NOMO-1 treated with DMSO at 0.1 percent for 48 hours (cell line): ENCODE measurements around the gene CYP2W1.
"Not testable (repeated sequence)": the region's sequence is repeated elsewhere in the genome, so short reads cannot be mapped to it uniquely, and the experiment has no call there.

ENCODE experiments used
- DNase-seq: peaks from one replicate; lab custom pipeline; 2025; ENCODE audit not compliant: unreplicated experiment; lab: John Stamatoyannopoulos, UW

CYP2W1 gene

DNA sequence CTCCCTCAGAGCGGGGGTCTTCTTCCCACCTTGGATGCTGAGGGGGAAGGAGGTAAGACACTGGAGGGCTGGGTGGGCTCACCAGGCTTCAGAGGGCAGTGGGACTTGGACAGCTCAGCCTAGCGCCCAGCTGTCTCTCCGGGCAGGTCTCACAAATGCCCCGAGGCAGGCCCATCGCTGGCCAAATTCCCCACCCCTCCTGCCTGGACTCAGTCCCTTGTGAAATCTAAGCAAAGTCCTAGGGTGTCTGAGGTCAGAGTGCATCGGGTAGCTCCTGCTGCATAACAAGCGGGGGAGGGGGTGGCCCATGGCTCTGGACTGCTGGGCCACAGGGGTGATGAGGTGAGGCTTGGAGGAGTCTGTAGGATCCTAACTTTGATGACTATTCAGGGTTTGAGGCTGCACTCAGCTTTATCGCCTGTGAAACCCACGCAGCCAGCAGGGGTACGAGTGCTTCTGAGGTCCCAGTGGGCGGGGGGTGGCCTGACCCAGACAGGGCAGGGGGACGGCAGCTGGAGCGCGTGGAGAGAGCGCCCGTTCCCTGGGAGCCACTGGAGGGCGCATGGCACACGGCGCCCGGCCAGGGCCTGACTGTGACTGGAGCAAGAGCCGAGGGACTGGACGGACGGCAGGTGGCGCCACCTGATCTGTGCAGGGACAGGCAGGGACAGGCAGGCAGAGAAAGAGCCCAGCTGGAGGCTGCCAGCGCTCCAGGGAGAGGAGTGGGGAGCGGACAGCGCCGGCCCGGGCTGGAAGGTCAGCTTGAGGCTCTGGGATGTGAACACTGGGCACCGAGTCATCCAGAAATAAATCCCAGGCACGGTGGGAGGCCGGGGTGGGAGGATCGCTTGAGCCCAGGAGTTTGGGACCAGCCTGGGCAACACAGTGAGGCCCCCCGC lies 10.0 kb downstream of the CYP2W1 start:
- peak; percentile 96 for DNase-seq

DNA sequence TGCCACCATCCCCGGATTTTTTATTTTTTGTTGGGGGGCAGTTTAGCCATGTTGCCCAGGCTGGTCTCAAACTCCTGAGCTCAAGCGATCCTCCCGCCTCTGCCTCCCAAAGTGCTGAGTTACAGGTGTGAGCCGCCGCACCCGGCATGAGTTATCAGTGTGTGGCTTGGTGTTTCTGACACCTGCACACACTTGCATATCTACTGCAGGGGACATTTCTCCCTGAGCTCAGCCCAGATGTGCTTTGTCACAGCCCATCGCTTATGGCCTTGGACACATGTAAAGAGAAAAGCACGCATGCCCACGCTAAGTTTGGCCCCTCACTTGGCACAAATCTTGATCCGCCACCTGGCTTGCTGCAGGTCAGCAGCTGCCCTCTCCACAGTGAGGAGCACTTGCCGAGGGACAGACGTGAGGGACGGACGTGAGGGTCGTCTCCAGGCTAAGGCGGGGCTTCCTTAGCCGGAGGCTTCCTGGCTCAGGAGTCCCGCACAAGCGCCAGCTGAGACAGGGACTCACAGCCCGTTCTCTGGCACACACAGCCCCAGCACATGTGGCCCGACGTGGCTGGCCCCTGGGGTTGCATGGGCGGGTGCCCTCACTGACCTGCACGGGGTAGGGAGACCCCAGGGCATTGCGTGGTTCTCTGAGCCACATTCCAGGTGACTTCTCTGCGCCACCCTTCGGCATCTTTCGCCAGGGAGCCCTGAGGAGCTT lies 11.8 kb downstream of the CYP2W1 start:
- DNase-seq: no peak

DNA sequence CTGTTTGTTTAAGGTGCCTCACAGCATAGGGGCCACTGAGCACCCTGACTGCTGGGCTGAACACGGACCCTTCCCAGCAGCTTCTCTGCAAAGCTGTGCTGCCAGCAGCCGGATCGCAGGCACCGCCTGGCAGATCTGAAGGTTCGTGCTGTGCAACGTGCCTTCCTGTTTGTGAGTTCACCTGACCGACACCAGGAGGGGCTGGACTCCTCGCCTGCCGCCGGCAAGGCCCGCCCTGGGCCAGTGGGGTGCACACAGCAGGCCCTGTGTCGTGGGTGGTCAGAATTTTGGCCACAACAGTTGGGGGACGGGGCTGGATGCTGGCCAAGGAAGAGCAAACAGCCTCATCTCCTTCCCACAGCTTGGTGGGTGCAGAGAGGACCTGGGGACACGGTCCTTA lies 12.6 kb downstream of the CYP2W1 start:
- DNase-seq: no peak

DNA sequence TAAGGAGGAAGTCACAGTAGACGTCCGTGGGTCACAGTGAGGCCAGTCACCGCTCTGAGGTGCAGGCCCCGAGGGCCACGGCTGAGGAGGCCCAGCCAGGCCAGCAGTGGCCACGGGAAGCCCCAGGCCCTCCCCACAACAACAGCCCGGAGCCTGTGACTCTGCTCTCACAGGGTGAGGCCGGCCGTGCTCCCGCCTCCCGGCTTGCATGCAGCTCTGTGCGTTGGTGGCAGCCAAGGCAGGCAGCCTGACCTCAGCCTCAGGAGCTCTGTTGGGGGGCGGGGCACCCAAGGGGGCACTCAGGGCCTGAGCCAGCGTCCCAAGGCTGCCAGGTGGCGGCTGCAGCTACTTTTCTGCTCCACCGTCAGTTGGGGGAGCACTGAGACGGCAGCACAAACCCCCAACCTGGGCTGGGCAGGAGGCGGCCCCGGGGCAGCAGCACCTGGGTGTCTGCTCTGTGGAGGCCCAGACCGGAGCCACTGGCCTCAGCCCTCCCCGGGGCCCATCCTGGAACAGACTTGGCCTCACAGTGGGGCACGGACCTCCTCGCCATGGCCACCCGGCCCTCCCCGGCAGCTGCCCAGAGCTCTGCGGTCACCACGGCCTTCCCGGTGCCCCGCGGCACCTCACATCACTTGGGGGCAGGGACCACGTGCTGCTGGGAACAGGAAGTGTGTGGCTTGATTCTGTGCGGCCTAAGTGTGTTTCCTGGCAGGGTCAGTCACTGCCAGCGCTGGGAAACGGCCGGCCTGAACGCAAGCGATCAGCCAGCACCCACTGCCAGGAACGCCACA lies 13.3 kb downstream of the CYP2W1 start:
- no peak for DNase-seq

DNA sequence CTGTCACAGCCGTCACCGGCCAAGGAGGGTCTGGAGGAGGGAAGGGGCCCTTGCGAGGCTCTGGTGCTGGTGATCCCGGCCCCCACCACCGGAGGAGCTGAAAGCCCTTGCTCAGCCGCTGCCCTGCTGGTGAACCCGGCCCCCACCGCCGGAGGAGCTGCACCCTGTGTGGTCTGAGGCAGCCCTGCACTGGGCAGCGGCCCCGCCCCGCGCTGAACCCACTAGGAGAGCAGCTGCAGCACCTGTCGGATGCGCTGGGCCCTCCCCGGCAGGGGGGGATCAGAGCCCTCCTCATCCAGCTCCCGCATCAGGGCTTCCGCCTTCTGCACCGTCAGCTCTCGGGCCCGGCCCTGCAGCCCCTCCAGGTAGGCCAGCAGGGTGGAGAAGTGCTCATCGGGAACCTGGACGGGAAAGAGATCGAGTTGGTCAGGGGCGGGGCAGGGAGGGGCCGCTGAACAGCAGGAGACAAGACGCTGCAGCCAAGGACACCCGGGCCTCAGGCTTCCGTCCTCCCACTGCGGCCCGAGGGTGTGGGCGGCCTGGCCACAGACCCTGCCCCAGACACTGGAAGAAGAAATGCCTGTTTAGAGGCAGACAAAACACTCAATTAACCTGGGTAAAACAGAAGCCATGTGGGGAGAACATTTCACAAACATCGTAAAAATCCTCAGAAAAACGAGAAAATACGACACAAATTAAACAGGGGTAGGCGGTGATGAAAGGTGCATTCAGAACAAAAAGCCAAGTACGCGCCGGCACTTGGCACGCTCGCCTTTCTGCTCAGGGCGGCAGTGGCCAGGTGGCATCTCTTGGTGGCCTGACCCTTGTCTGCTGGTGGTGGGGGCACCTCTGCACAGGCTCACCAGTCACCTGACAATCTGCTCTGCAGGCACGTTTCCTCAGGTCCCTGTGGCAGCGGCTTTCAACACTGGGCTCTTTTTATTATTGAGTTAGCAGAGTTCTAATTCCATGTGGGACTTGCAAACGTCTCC lies 14.7 kb downstream of the CYP2W1 start:
- DNase-seq: no peak

DNA sequence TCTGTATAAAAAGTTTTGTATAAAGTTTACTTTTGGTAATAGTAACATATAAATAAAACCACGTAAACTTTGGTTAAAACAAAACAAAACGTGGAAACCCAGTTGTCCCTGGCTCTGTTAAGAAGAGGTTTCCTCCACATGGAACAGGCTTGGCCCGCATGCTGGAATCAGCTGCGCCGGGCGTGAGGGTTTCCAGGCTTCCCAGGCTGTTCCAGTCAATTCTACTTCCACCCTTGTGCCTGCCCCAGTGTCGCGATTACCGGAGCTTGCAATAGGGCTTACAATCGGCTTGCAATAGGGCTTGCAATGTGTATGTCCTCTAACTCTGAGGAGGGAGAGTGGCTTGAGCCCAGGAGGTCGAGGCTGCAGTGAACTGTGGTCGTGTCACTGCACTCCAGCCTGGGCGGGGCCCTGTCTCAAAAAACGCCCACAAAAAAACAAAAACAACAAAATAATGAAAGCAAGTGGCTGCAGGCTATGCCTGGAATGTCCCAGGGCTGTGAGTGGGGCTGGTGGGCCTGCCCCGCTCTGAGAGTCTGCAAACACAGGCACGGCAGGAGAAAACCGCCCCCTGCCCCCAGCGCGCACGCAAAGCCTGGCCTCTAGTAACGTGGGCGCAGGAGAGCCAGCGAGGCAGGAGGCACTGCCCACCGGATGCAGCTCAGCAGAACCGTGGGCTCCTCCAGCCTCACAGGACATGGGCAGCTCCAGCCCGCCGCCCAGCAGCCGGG lies 16.3 kb downstream of the CYP2W1 start:
- no peak for DNase-seq

DNA sequence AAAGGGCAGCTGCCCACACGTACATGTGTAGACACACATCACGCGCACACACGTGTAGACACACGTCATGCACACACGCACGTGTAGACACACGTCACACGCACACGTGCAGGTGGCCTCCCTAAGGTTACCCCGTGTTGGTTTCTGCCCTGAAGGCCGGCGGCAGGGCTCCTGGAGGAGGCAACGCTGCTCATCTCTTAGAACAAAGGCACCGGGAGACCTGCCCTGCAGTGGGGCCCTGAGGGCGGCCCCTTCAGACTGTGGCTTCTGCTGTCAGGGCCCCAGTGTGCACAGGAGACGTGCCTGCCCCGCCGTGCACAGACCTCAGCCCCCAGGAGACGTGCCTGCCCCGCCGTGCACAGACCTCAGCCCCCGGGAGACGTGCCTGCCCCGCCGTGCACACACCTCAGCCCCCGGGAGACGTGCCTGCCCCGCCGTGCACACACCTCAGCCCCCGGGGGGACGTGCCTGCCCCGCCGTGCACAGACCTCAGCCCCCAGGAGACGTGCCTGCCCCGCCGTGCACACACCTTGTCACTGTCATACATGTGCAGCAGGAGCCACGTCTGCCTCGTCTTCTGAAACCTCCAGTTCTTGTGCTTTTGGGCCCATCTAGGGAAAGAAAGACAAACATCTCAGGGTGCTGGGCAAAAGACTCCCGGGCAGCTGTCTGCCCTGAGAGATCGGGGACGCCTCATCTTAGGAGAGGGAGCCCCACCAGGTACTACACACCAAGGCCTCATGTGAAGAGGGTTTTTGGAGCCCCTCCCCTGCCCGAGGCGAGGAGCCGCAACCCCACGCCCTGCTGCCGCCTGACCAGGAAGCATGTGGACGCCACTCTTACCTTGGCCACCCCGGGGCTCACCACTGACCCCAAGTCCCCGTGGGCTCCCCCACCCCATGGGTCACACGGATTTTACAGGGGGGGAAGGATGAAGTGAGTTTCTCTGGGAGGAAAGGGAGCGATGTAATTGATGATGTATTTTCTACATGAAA lies 17.3 kb downstream of the CYP2W1 start:
- DNase-seq: no peak

DNA sequence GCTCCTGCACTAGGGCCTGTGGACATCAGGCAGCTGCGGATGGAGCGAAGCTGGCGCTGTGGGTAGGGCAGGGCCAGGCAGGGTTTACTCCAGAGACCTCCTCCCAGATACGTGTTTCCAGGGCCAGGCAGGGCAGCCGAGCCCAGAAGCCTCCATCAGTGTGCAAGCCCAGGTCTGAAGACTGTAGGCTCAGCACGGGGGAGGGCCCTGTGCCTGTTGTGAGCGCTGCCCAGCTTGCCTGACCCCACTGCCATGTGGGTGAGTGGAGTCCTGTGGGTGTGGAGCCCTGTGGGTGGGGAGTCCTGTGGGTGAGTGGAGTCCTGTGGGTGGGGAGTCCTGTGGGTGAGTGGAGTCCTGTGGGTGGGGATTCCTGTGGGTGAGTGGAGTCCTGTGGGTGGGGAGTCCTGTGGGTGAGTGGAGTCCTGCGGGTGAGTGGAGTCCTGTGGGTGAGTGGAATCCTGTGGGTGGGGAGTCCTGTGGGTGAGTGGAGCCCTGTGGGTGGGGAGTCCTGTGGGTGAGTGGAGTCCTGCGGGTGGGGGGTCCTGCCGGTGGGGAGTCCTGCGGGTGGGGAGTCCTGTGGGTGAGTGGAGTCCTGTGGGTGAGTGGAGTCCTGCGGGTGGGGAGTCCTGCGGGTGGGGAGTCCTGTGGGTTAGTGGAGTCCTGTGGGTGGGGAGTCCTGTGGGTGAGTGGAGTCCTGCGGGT lies 18.2 kb downstream of the CYP2W1 start:
- DNase-seq: not testable (repeated sequence)

DNA sequence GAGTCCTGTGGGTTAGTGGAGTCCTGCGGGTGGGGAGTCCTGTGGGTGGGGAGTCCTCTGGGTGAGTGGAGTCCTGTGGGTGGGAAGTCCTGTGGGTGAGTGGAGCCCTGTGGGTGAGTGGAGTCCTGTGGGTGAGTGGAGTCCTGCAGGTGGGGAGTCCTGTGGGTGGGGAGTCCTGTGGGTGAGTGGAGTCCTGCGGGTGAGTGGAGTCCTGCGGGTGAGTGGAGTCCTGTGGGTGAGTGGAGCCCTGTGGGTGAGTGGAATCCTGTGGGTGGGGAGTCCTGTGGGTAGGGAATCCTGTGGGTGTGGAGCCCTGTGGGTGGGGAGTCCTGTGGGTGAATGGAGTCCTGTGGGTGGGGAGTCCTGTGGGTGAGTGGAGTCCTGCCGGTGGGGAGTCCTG lies 19.0 kb downstream of the CYP2W1 start:
- DNase-seq: not testable (repeated sequence)

DNA sequence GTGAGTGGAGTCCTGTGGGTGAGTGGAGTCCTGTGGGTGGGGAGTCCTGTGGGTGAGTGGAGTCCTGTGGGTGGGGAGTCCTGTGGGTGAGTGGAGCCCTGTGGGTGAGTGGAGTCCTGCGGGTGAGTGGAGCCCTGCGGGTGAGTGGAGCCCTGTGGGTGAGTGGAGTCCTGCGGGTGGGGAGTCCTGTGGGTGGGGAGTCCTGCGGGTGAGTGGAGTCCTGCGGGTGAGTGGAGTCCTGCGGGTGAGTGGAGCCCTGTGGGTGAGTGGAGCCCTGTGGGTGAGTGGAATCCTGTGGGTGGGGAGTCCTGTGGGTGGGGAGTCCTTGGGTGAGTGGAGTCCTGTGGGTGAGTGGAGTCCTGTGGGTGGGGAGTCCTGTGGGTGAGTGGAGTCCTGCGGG lies 19.5 kb downstream of the CYP2W1 start:
- DNase-seq: not testable (repeated sequence)

DNA sequence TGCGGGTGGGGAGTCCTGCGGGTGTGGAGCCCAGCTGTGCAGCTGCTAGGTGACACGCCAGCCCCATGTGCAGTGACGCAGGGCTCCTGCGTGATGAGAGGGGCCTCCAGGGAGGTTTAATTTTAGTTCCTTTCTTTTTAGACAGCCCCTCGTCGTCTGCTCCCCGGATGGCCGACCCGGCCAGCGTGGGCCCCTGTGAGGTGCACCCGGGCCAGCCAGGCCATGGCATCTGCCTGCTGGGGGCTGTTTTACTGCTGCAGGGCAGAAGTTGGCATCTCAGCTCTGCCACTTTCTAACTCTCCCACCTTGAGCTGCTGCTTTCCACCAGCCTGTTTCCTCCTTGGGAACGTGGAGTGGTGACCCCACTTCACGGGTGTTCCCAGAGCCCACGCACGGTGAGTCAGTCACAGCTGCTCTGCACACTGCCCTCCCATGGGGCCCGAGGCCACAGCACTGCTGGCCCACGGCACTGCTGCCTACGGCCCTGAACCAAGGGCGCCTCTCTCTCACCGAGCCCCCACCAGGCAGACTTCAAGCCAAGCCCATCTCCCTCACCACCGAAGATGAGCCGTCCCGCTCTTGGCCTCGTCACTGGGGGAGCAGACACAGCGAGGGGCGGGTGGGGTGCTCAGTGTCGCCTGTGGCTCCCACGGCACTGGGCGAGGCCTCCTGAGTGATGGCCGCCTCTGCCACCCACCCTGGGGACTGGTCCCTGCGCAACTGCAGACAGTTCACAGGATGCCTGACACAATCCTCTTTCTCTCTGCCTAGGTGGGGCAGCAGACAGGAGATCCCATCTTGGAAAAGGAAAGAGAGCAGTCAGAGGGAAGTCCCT lies 21.3 kb downstream of the CYP2W1 start:
- DNase-seq: no peak

DNA sequence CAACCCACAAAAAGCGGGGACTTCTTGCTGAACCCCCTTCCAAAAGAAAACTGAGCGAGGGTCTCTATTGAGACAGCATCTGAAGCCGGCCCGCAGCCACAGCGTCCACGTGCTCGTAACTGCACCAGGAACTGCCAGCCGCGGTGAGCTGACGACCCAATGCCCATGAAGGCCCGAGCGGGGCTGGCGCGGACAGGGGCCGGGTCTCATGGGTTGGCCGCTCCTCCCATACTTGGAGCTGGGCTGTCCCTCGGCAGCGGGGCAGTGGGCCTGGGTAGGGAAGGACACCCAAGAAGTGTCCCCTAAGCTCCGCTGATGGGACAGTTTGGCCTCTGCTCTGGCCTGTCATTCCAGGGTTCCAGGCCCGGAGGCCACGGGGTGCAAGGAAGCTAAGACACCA lies 22.3 kb downstream of the CYP2W1 start:
- DNase-seq: no peak

DNA sequence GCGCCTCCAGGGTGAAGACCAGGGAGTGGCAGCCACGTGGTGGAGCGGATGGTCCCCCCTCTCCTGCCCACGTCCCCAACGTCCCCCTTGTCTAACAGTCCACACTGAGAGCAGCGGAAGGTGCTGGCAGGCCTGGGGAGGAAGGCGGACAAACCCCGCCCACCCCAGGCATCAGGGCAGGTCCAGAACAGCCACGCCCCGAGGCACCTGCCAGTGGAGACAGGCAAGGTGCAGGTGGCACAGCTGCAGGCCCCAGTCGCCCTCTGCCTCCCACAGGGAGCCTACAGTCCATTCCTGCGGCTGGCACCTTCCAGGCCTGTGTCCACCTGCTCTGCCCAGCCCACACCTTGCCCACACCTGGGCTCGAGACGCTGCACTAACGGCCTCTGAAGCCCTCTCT lies 24.9 kb downstream of the CYP2W1 start:
- no peak for DNase-seq

DNA sequence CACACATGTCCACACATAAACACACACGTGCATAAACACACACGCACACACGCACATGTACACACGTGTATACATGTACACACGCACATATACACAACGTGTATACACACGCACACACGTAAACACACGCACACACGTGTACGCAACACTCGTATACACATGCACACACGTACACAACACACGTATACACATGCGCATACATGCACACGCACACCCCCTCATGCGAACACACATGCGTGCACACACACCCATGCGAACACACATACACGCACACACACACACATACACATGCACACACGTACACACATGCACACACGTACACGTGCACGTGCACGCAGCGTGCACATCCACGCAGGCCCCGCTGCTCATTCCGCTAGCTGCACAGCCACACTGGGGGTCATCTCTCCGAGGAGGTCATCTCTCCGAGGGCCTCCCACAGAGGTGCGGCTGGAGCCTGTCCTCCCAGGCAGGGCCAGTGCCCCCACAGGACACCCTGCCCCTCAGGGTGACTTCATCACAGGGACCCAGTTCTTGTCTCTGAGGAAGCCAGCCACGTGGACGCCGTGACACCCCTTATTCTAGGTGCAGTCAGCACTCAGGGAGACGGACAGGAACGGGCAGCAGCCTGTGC lies 25.9 kb downstream of the CYP2W1 start:
- DNase-seq: no peak

DNA sequence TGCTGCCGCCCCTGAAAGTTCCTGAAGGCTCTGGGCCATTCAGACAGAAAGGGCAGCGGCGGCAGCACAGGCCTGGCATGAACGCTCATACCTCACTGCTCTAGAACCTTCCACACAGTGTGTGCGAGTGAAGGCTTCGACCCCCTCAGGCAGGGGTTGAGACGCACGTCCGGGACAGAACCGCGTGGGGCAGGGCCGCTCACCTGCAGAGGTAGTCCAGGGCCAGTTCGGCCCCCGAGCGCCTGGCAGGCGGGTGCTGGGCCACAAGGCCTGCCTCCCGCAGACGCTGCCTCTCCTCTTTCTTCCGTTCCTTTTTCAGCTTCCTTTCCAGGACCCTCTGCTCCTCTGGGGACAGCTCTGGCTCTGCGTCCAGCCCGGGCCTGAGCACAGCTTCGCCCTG lies 26.8 kb downstream of the CYP2W1 start:
- no peak for DNase-seq

DNA sequence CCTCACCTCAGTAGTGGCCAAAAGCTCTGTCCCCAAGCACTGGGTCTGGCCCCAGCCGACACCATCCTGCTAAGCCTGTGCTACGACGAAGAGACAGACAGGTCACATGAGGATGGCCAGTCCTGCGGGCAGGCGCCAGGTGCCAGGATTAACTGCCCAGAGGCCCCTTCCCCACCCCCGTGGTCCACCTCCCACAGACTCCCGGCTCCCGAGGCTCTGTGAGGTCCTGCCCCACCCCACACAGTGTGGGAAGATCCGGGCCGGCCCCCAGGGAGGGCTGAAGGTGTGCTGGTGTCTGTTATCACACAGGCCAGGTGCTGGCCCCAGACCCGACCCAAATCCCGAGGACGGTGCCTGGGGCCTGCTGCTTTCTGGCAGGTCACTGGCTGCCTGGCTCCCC lies 27.2 kb downstream of the CYP2W1 start:
- DNase-seq: no peak
